PC-9 (cell line): Measurements from ENCODE around the gene INSR. TPM values are rescaled to one million over a fixed set of nuclear protein-coding genes. Genes with fewer than 3 reads are reported as not detected.
"Not testable (repeated sequence)": the region's sequence is repeated elsewhere in the genome, so short reads cannot be mapped to it uniquely, and the experiment has no call there.

ENCODE experiments used
- BruUV-seq: library from RNA; stranded (reverse); fragments of 400-500 nt; replicated peaks from 2 replicates; lab custom pipeline; 2021; lab: Mats Ljungman, UMichigan
- CTCF ChIA-PET: fragments of 300-600 bp; sonication (Branson Sonifier 250); formaldehyde crosslinking; loops from one replicate; lab custom pipeline; 2022; ENCODE audit warnings: antibody characterized with exemption; lab: Charles Lee
- POLR2A ChIA-PET: fragments of 300-600 bp; sonication (Branson Sonifier 250); formaldehyde crosslinking; loops from one replicate; lab custom pipeline; 2022; ENCODE audit warnings: antibody characterized with exemption; ENCODE audit not compliant: unreplicated experiment; lab: Charles Lee
- DNase-seq, 2 experiments: peaks; one replicate each; pipeline versions ENCODE4 v3.0.0 to v3.0.0-alpha.2; 2015 to 2022; ENCODE audit warnings: mixed read lengths in 1 of 2
- H2AFZ ChIP-seq: fragments of 200-600 bp; sonication (generic); 2 replicates; pipeline ENCODE4 v1.8.1; 2017; ENCODE audit warnings: antibody characterized with exemption
- H3F3A ChIP-seq: fragments of 200-600 bp; sonication (generic); 2 replicates; pipeline ENCODE4 v1.8.1; 2017; ENCODE audit warnings: antibody characterized with exemption, mild to moderate bottlenecking, low read depth; ENCODE audit not compliant: insufficient read depth
- H3K27ac ChIP-seq: fragments of 200-600 bp; sonication (generic); 2 replicates; pipeline ENCODE4 v1.6.1; 2016; ENCODE audit warnings: mixed run types
- H3K27me3 ChIP-seq: fragments of 200-600 bp; sonication (generic); 2 replicates; pipeline ENCODE4 v1.6.1; 2016; ENCODE audit warnings: low read depth, mixed run types; ENCODE audit not compliant: insufficient read depth
- H3K36me3 ChIP-seq: fragments of 200-600 bp; sonication (generic); 2 replicates; pipeline ENCODE4 v1.6.1; 2016; ENCODE audit warnings: low read depth, mixed run types
- H3K4me1 ChIP-seq: fragments of 200-600 bp; sonication (generic); replicated peaks from 2 replicates; pipeline ENCODE4 v1.6.1; 2016; ENCODE audit warnings: mixed run types; ENCODE audit not compliant: insufficient read depth
- H3K4me2 ChIP-seq: fragments of 200-600 bp; sonication (generic); 2 replicates; pipeline ENCODE4 v1.6.1; 2017; ENCODE audit warnings: mixed run types
- H3K4me3 ChIP-seq: fragments of 200-600 bp; sonication (generic); 2 replicates; pipeline ENCODE4 v1.6.1; 2016; ENCODE audit warnings: mixed run types
- H3K79me2 ChIP-seq: fragments of 200-600 bp; sonication (generic); 2 replicates; pipeline ENCODE4 v1.6.1; 2017; ENCODE audit warnings: low read depth, mixed run types
- H3K9me2 ChIP-seq: fragments of 200-600 bp; sonication (generic); 2 replicates; pipeline ENCODE4 v1.8.1; 2017; ENCODE audit warnings: mild to moderate bottlenecking; ENCODE audit not compliant: insufficient read depth
- H3K9me3 ChIP-seq: fragments of 200-600 bp; sonication (generic); 2 replicates; pipeline ENCODE4 v1.8.1; 2016; ENCODE audit warnings: low read depth; ENCODE audit not compliant: insufficient read depth
- H4K20me1 ChIP-seq: fragments of 200-600 bp; sonication (generic); 2 replicates; pipeline ENCODE4 v1.8.1; 2017; ENCODE audit not compliant: insufficient read depth
- EZH2 ChIP-seq: fragments of 200-600 bp; sonication (generic); IDR thresholded peaks from 2 replicates; pipeline ENCODE4 v1.8.0; 2017; ENCODE audit warnings: antibody characterized with exemption, low read depth
- intact Hi-C: fragments of 100-400 bp; cut with micrococcal nuclease; formaldehyde crosslinking; loops from one replicate; pipeline ENCODE4 v1.10.0; 2022; ENCODE audit not compliant: unreplicated experiment
- total RNA-seq: library from RNA; stranded (reverse); gene quantifications from 2 replicates; pipeline ENCODE4 v1.2.3, GENCODE V29; 2021
- TF ChIP-seq, protein P1 (sequence below): fragments of 200-600 bp; sonication (generic); conservative IDR thresholded peaks from 2 replicates; pipeline ENCODE4 v1.6.1; 2017; ENCODE audit warnings: mixed run types, antibody characterized with exemption, mild to moderate bottlenecking, moderate library complexity

Gene INSR
- total RNA-seq, 1 experiment from 2014 or later, result 9.3 TPM

DNA sequence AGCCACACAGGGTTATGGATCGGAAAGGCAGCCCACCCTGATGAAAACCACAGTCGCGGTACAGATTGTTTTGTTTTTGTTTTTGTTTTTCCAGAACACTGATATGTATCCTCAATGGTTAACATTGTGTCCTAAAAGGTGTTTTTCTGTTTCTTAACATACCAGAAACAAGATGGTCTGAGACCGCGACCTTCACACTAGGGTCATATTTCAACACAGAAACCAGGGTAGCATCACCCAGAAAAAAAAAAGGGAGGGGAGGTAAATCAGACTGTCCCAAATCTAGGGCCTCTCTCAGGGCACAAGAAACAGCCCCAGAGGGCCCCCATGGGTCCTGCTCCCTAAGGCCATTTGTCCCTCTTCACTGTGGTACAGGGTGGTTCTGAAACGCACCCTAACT, 66.5 kb downstream of the INSR start:
- H3K27ac ChIP-seq, result no peak overlapping the region
- H4K20me1 ChIP-seq, result no peaks in the 10 kb centered on the region
- no peaks in the 10 kb centered on the region for H3K36me3 ChIP-seq
- H3K9me3 ChIP-seq, result no peaks in the 10 kb centered on the region
- no peaks in the 10 kb centered on the region for H3K79me2 ChIP-seq
- no peak overlapping the region for H2AFZ ChIP-seq
- H3K4me3 ChIP-seq, result no peak overlapping the region
- H3K9me2 ChIP-seq, result no peaks in the 10 kb centered on the region
- H3K4me2 ChIP-seq, result no peak overlapping the region
- BruUV-seq, result no TSS peak
- intact Hi-C loops, result no loop called here
- no peaks in the 10 kb centered on the region for H3F3A ChIP-seq
- no peaks in the 10 kb centered on the region for H3K4me1 ChIP-seq
- TF ChIP-seq, protein P1, sequence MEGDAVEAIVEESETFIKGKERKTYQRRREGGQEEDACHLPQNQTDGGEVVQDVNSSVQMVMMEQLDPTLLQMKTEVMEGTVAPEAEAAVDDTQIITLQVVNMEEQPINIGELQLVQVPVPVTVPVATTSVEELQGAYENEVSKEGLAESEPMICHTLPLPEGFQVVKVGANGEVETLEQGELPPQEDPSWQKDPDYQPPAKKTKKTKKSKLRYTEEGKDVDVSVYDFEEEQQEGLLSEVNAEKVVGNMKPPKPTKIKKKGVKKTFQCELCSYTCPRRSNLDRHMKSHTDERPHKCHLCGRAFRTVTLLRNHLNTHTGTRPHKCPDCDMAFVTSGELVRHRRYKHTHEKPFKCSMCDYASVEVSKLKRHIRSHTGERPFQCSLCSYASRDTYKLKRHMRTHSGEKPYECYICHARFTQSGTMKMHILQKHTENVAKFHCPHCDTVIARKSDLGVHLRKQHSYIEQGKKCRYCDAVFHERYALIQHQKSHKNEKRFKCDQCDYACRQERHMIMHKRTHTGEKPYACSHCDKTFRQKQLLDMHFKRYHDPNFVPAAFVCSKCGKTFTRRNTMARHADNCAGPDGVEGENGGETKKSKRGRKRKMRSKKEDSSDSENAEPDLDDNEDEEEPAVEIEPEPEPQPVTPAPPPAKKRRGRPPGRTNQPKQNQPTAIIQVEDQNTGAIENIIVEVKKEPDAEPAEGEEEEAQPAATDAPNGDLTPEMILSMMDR, result no peak
- TF ChIP-seq EZH2, result no peak
- no peaks in the 10 kb centered on the region for H3K27me3 ChIP-seq
- CTCF ChIA-PET, result no interaction called here
- POLR2A ChIA-PET, result no interaction called here
- DNase-seq, result no peak

DNA sequence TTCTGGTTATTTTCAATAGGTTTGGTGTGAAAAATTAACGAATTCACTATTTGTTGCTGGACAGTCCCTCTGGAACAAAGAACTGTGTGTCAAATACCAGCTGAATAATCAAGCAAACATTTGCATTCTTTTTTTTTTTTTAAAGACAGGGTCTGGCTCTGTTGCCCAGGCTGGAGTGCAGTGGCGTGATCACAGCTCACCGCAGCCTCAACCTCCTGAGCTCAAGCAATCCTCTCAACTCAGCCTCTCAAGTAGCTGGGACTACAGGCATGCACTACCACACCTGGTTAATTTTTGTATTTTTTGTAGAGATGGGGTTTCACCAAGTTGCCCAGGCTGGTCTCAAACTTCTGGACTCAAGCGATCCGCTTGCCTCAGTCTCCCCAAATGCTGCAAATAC, 67.1 kb downstream of the INSR start:
- H3K9me2 ChIP-seq, H3K4me3 ChIP-seq, H2AFZ ChIP-seq, H3K27ac ChIP-seq, H3K4me2 ChIP-seq, H3K27me3 ChIP-seq, BruUV-seq, H3F3A ChIP-seq, POLR2A ChIA-PET, H4K20me1 ChIP-seq, H3K4me1 ChIP-seq, H3K9me3 ChIP-seq, DNase-seq, H3K79me2 ChIP-seq, intact Hi-C loops, H3K36me3 ChIP-seq, CTCF ChIA-PET: not testable (repeated sequence)

DNA sequence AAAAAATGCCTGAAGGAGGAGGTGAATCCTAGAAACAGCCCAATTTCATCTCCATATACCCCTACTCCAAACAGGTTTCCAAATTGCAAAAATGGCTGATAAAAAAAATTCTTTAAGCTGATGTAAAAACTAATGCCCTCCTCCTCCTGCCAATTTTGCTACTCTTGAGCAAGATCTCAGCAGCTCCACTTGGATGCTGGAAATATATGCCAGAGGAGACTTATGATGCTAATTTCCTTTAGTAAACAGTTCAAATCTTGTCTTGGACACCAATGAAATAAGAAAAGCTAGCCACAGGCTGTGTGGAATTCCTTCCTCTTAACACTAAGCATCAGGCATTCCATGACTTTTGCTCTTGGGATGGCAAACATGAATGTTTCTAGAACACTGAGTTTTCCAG, 67.5 kb downstream of the INSR start:
- no peak for DNase-seq
- intact Hi-C loops, result no loop called here
- Histone ChIP-seq H3K36me3 (no peaks in the 10 kb centered on the region), H3K27me3 (no peaks in the 10 kb centered on the region), H3K79me2 (no peaks in the 10 kb centered on the region), H2AFZ (no peak overlapping the region), H4K20me1 (no peaks in the 10 kb centered on the region), H3K9me3 (no peaks in the 10 kb centered on the region), H3K27ac (no peak overlapping the region), H3K4me3 (no peak overlapping the region), H3K9me2 (no peaks in the 10 kb centered on the region), H3K4me1 (no peaks in the 10 kb centered on the region), H3F3A (no peaks in the 10 kb centered on the region), H3K4me2 (no peak overlapping the region)
- BruUV-seq, result no TSS peak
- ChIA-PET POLR2A (no interaction called here), CTCF (no interaction called here)
- TF ChIP-seq, protein P1, result no peak
- TF ChIP-seq EZH2, result no peak

DNA sequence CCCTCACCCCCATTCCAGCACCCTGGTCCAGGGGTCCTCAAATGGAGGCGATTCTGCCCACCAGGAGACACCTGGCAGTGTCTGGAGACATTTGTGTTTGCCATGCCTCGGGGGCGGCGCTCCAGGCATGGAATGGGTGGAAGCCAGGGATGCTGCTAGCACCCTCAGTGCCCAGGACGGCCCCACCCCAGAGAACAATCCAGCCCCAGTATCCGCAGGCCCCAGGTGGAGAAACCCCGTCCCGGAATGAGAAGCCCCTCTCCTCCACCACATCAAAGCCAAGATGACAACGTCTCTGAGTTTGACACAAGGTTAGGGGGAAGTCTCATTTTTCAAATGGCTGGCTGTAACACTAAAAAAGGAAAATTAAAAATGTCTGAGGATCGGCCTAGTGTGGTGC, 68.5 kb downstream of the INSR start:
- TF ChIP-seq, protein P1, result no peak
- no peak for TF ChIP-seq EZH2

More for the DNA sequence above, 68.5 kb downstream of the INSR start:
- Histone ChIP-seq H2AFZ (no peak overlapping the region), H3F3A (no peaks in the 10 kb centered on the region), H3K4me2 (no peak overlapping the region), H3K79me2 (no peaks in the 10 kb centered on the region), H3K27me3 (no peaks in the 10 kb centered on the region), H3K4me1 (no peaks in the 10 kb centered on the region), H3K9me2 (no peaks in the 10 kb centered on the region), H3K36me3 (no peaks in the 10 kb centered on the region), H3K4me3 (no peak overlapping the region), H3K9me3 (no peaks in the 10 kb centered on the region), H4K20me1 (no peaks in the 10 kb centered on the region), H3K27ac (no peak overlapping the region)
- no peak for DNase-seq
- intact Hi-C loops, result no loop called here
- ChIA-PET POLR2A (no interaction called here), CTCF (interaction anchor here (0.6 kb wide), 1 partner anchor 669 kb away, joined by 6 read pairs; no protein-coding TSS in a partner anchor)
- no TSS peak for BruUV-seq
